Measurements from ENCODE around the gene ROBO1.

ROBO1 gene

DNA sequence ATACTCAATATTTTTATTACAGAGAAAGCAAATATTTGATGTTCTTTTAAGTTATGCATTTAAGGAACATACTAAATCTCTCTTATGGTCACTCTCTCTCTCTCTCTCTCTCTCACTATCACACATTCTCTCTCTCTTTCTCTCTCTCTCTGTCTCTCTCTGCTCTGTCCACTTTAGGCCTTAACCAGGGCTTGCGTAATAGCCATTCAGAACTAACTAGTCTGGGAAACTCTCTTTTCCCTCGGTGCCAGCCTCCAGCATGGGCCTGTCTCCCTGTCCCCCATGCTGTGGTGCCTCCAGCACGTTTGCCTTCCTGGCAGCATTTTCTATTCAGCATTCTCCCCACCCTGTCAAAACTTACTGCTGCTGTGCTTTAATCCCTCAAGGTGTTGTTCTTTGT lies 389.7 kb downstream of the ROBO1 start:
- DNase-seq (ENCODE audit: low read depth, low spot score), result no peak

DNA sequence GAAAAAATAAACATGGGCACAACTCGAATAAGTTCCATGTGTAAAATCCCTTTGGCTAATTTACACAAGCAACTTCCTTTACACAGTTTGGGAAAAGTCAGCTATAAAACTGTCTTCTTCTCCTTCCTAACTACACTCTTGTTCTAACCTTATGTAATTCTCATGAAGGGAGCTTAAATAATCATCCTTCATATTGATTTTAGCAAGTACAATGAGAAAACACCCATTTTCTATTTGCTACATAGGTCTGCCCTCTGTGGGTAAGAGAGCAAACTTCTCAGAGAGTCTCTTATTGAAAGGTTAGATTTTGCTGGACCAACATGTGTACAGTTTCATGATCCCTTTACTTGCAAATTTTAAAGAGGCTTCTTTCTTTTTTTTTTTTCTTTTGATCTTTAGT lies 398.5 kb downstream of the ROBO1 start:
- DNase-seq (ENCODE audit: low read depth, low spot score), result no peak

DNA sequence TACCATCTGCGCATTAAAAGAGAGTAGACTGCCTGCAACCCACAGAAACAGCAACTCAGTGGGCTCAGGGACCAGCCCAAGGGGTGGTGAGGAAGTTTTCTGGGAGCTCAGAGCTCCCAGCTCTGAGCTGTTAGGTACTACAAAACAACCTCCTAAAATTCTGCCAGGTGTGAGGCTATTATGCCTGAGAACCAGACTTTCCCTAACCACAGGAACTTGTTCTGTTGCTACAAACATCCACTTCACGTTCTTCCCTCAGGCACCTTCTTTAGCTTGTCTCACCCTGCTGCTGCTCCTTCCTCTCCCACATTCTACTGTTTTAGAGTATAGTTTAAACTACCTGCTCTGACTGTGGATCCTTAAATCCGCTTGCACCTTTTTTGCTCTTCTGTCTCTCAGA lies 399.4 kb downstream of the ROBO1 start:
- DNase-seq (ENCODE audit: low read depth, low spot score), result no peak

DNA sequence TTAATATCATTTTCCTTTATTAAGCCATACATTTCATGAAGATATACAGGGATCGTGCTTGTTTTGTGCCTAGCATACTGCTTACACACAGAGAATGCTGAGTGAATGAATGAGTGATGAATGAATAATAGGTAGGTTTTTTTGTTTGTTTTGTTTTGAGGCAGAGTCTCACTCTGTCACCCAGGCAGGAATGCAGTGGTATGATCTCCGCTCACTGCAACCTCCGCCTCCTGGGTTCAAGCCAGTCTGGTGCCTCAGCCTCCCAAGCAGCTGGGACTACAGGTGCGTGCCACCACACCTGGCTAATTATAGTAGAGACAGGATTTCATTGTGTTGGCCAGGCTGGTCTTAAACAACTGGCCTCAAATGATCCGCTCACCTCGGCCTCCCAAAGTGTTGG lies 400.0 kb downstream of the ROBO1 start:
- no peak for DNase-seq (ENCODE audit: low read depth, low spot score)

DNA sequence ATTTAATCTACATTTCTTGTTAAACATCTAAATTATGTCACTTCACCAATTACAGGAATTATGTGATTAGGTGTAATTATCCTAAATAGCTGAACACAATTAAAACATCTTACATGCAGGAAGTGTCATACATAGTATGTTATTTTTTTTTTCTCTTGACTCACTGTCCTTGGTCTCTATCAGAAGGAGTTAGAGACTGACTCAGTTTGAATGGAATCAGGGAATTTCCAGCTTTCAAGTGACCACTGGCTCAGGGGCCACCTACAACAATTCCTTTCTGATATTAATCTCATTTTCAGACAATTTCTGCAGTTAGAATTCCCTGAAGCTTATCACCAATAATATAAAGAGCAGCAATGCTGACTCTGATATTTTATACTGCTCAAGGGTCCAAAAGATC lies 400.7 kb downstream of the ROBO1 start:
- no peak for DNase-seq (ENCODE audit: low read depth, low spot score)

DNA sequence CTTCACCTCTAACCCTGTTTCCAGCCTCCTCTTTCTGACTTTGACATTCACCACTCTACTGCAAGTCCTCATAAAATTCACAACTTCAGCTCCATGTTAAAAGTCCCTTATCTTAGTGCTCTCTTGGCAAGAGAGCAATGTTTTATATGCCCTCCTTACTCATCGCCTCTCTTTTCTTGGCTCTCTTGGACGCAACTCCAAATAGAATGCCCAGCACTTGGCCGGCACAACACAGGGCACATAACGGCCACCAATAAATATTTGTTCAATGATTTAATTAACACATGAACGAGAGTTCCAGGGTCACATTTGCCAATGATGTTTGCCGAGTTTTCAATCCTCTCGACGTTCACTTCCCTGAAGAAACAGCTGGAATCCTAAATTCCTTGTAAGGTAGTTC lies 401.4 kb downstream of the ROBO1 start:
- no peak for DNase-seq (ENCODE audit: low read depth, low spot score)

DNA sequence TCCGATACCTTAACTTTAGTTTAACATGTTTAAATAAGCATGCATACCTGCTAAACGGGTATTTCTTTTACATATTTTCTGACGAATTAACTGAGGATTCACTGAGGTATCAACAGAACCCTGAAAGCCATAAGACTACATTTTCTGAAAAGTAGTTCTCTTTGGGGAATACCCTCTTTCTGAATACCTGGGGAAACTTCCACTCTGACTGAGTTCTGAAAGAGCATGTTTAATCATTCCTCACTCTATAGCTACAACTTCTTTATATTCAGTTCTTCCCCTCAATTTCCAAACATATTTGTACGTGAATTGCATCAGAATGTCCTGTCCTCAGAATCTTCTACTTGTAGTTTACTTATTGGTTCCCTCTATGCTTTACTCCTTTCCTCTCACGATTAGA lies 403.0 kb downstream of the ROBO1 start:
- DNase-seq (ENCODE audit: low read depth, low spot score), result no peak

DNA sequence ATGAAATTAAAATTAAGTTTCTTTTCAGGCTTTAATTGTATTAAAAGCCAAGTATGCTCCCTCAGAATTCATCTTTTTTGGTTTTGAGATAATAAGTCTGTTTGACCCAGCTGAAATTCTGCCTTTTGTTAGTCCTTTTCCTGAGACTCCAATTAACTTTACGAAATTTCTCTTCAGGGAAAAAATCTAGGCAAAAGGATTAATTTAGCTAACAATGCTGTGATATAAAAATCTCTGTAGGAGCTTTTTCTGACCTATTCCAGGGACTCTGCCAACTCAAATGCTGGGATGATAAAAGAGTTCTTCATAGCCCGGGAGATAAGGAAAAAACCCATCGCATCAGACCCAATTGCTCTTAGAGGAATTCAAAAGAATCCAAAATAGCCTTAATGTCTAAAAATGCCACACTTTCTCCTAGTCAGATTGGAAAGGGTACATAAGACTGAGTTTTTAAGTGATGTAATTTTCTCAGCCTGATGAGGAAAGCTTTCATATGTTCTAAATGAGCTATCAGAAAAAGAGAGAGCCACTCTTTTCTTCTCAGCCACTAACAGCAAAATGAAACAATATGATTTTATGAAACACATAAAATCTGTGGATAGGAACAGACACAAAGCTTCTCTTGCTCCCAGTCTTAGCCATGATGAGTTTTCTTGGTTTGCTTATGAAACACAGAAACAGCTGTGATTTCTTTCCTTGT lies 405.1 kb downstream of the ROBO1 start:
- no peak for DNase-seq (ENCODE audit: low read depth, low spot score)

DNA sequence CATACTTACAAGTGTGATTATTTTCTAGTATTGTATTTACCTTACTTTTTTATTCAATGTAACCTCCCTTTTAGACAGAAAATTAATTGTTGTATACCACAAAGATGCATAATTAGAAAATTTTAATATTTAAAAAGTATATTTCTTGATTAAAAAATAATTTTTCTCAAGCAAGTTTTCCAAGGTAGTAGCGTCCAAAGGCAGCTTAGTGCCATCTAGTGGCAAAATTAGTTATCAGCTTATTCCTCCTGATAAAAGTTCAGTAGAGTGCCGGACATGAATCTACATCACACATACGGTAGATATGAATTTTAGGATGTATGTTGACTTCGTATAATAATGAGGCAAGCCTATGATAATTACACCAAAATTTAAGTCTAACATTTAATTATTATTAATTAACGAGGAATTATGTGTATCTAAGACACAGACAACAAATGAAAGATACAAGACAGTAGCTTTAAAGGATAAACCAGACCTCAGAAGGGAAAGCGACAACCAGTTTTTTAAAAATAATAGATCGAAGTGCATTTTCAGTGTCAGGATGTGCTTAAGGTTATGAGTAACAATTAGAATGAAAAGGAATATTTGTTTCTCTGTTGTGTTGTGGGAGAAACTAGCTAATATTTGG lies 405.9 kb downstream of the ROBO1 start:
- DNase-seq (ENCODE audit: low read depth, low spot score), result no peak

DNA sequence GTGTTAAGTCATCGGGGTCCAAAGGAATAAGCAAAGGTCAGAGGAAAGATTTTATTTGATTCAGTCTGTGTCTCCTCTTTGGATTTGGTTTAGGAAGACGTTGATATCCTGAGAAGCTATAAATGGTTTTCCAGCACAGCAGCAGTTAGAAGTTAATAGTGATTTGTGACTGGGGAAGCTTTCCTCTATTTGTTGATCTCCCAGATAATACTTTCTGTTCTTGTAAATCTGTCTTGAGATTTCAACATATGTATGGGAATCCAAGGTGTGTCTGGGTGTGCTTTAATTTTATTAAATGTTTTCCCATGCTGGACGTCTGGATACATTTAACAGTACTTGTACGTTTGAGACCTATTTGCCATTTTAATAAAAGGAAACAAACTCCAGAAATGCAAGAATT lies 409.5 kb downstream of the ROBO1 start:
- no peak for DNase-seq (ENCODE audit: low read depth, low spot score)

DNA sequence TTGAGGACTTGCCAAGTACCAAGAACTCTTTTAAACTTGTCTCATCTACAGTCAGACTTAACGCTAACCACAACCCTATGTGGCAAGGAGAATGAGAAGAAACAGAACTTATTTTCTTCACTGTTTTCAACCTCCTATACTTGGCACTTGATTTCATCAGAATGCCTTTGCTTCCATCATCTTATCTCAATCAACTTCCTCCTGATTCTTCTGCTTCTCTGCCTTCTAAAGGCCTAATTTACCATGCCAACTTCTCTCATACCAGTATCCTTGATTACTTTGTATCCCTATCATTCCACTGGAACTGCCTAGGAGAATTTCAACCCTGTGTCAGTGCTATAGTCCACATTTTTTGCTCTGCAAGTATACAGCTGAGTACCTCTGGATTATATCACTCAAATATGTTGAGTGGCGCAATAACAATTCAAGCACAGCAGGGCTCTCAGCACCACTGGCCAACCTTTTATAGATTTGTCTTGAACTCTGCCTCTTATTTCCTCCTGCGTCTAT lies 413.6 kb downstream of the ROBO1 start:
- no peak for DNase-seq (ENCODE audit: low read depth, low spot score)

DNA sequence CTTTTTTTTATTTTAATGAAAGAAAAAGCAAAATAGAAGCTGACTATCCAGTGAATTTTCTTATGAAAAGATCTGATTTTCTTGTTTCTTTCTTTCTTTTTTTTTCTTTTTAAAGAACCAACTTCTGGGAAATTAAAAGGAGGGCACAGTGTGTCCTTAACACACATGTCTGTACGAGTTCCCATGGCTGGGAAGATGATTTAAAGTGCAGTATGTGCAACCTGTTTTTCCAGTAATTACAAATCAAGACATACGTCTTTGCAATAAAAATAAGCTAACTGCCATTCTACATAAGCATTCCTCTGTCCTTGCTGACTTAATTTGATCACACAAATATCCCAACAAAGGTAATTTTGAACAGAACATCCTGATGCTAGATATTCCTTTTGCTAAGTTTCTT lies 416.1 kb downstream of the ROBO1 start:
- DNase-seq (ENCODE audit: low read depth, low spot score), result no peak

DNA sequence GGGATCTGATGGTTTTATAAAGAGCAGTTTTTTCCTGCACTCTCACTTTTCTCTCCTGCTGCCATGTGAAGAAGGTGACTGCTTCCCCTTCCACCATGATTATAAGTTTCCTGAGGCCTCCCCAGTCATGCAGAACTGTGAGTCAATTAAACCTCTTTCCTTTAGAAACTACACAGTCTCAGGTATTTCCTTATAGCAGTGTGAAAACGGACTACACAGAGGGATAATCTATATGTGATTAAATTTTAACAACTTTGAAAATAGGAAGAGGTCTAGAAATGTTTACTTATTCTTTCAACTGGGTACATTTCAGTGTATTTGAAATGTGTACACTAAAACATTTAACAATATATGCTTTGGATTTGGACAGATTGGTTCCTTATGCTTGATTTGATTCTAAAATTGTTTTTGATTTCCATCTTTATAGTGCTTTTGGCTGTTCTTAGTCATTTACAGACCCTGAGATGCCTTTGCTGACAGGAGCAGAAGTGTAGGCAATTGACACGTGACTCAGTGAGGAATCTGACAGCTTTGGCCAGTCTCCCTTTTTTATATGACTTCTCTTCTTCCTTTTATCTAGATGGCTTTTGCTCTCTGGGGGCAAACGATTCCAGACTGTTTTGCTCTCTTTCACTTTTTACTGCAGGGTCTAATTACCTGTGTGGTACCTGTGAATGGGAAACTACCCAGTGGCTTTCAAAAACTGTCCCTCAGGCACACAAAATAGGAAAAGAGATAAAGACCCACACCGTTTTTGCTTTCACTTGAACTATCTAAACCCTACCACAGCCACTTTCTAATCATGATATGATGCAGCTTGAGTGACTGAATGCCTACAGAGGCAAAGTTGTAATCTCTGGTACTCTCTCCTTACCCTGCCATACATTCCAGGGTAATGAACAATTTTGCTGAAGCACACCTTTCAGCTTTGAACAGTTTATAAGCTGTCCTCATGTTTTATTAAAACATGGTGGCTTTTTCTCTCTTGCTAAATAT lies 422.6 kb downstream of the ROBO1 start:
- DNase-seq (ENCODE audit: low read depth, low spot score), result no peak

DNA sequence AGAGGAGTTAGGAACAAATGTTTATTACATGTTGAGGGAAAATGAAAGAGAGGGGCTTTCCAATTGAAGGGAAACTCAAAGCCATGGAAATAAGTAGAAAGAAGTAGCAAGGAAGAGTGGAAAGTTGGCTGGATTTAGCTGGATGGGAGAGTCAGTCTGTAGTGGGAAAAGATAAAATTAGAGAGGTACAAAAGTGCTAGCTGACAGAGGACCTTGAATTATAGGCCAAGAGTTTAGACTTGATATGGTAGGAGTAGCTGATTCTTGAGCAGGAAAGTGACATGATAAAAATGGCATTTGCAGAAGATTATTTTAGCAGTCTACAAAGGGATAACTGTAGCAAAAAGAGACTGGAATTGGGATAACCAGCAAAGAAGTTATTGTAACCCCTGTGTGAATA lies 425.8 kb downstream of the ROBO1 start:
- DNase-seq (ENCODE audit: low read depth, low spot score), result no peak

DNA sequence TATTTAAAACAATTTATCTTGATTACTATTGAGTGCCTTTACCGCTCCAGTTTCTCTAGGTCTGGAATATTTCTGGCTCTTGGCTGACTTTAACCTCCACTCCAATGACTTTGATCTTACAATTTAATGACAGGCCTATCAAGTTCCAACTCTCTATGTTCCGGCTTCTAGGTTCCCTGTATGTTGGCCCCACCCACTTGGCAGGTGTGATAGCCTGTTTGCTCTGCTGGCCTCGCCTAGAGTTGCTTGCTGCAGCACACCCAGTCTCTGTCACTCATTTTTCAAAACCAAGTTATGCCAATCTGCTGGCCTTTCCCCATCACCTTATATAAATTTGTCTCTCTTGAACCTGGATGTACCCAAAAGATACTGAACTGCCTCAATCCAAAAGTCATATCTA lies 428.0 kb downstream of the ROBO1 start:
- no peak for DNase-seq (ENCODE audit: low read depth, low spot score)

DNA sequence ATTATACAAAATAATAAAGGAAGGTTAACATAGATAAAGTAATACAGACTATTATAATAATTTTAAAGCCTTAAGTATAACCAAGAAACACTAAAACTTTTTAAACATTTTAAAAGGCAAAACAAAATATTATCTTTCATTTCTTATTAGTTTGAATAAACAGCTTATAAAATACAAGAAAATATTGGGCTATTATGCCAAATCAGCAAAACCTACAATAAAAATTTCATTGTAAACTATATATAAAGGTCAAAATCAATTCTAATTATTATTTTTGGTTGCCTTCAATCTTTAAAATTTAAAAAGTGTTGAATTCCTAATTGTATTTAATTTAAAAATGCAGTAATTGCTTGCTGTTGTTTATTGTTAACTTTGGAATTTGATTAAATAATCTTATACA lies 430.0 kb downstream of the ROBO1 start:
- DNase-seq (ENCODE audit: low read depth, low spot score), result no peak

DNA sequence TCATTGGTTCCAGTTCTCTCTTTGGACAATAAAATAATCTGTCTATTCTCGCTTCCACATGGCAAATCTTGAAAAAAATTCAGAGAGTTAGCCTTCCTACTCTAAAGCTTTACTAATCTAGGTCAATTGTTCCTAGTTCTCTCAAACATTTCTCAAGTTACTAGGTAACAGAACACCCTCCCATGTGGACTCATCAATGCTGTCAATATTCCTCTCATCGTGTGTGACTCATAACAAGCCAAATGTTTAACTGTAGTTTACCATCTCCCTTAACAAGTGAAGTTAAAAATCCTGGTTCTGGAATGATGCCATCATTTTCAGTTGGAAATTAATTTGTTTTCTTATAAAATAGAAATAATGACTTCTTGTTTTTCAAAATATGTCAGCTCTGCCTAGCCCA lies 438.6 kb downstream of the ROBO1 start:
- DNase-seq (ENCODE audit: low read depth, low spot score), result no peak

DNA sequence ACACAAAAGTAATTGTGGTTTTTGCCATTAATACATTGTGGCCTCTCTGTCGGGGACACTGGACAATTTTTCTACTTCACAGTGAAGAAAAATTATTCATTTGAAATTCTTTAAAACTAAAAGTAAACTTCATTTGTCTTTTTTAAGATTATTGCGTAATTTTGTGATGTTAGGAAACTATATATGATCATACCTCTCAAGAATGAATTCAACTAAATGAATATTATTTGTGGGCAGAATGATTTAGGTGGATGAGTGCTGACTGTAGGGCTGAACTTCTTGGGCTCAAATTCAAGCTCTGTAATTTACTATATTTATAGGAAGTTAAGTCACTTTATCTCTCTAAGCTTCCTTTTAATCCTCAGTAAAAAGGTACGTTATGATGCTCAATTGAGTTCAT lies 441.2 kb downstream of the ROBO1 start:
- DNase-seq (ENCODE audit: low read depth, low spot score), result no peak

DNA sequence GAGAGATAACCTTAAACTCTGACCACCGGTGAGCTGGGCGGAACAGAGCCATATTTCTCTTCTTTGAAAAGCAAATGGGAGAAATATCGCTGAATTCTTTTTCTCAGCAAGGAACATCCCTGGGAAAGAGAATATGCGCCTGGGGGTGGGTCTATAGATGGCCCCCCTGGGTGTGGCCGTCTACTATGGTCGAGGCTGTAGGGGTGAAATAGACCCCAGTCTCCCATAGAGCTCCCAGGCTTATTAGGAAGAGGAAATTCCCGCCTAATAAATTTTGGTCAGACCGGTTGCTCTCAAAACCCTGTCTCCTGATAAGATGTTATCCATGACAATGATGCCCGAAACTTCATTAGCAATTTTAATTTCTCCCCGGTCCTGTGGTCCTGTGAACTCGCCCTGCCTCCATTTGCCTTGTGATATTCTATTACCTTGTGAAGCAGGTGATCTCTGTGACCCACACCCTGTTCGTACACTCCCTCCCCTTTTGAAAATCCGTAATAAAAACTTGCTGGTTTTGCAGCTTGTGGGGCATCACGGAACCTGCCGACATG lies 441.9 kb downstream of the ROBO1 start:
- DNase-seq (ENCODE audit: low read depth, low spot score), result peak; percentile 20

DNA sequence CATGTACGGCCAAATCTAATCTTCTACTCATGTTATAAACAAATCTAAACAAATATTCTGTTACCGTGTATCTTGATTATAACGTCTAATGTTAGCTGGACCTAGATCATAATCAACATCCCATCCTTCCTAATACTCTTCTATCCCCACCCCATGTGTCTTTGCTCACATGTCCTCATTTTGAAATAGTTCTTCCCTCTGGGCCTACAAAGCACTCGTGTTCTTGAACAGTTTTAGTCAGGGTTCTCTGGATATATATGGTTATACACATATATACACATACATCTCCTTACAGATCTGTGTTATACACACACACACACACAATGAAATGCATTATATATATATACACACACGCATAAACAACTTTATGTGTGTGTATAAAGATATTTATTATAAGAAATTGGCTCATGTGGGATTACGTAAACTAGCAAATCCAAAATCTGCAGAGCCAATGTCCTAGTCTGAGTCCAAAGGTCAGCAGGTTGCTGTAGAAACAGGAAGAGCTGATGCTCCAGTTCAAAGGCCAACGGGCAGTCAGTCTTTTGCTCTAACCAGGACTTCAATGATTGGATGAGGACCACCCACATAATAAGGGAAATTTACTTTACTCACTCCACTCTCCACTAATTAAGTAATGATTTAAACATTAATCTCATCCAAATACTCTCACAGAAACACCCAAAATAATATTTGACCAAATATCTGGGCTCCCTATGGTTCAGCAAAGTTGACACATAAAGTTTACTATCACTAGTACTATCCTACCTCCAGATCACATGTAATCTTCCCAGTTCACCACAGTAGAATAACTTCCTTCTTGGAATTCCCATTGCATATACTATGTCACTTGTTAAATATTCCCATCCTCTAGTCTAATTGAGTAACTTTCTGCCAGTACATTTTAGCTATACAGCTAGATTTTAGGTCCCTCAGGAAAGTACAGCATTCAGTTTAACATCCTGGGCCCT lies 450.0 kb downstream of the ROBO1 start:
- DNase-seq (ENCODE audit: low read depth, low spot score), result no peak

DNA sequence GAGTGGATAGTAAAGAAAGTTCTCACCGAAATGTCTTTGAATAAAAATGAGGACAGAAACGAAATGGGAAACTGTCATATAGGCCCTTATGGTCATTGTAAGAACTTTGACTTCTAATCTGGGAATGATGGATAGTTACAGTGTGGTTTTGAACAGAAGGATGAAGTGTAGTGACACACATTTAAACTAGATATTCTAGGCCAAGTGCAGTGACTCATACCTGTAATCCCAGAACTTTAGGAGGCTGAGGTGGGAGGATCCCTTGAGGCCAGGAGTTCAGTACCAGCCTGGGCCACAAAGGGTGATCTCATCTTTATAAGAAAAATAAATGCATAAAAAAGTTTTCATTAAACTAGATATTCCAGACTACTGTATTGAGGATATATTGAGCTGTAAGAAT lies 452.8 kb downstream of the ROBO1 start:
- no peak for DNase-seq (ENCODE audit: low read depth, low spot score)

Measured in iPS DF 19.7 (cell line).